HG02852 (cell line): ENCODE measurements around the gene ERGIC1.

Experiments
- ATAC-seq: cut with Tn5 transposase; IDR thresholded peaks from one replicate; pipeline ENCODE4 v1.9.1; 2021; ENCODE audit warnings: mild to moderate bottlenecking, moderate library complexity; ENCODE audit not compliant: unreplicated experiment

The ERGIC1 gene

DNA sequence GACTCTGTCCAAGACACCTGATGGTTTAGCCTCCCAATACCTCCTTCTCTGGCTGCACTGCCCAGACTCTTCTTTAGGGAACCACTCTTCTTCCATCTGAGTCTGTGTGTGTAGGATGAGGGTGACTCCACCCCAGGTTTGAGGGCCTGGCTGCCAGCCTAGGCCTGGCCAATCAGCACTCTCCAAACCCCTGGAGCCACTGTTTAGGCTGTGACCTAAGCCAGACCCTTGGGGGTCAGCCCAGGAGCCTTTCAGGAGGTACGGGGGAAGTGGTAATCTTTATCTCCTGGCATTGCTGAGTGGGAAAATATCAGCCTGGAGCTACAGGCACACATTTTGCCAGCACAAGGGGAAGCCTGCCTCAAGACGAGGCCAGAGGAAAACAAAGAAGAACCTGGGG is 6.2 kb upstream of the ERGIC1 start:
- no peak for ATAC-seq

GRCh38 chr5:172828911-172829431 is 5.1 kb upstream of the ERGIC1 start:
- ATAC-seq, result no peak

DNA sequence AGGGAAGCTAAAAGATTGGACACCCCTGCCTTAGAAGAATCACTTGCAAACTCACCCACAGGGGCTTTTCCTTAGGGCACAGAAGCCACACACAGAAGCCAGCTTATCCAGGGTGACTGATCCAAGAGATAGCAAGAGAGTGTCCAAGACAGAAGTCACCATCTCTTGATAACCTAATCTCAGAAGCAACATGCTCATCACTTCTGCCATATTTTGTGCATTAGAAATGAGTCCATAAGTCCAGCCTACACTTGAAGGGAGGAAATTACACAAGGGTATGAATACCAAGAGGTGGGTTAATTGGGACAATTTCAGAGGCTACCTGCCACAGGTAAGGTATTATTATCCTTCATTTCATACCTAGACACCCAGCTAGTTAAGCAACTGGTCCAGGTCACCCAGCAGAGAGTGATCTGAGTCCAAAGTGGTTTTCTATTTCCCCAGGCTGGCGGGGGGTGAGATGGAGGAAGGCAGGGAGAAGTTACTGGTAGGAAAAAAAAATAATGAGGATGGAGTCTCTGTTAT is 3.7 kb upstream of the ERGIC1 start:
- ATAC-seq, result no peak

GRCh38 chr5:172830876-172831662 is 3.0 kb upstream of the ERGIC1 start:
- ATAC-seq, result no peak

DNA sequence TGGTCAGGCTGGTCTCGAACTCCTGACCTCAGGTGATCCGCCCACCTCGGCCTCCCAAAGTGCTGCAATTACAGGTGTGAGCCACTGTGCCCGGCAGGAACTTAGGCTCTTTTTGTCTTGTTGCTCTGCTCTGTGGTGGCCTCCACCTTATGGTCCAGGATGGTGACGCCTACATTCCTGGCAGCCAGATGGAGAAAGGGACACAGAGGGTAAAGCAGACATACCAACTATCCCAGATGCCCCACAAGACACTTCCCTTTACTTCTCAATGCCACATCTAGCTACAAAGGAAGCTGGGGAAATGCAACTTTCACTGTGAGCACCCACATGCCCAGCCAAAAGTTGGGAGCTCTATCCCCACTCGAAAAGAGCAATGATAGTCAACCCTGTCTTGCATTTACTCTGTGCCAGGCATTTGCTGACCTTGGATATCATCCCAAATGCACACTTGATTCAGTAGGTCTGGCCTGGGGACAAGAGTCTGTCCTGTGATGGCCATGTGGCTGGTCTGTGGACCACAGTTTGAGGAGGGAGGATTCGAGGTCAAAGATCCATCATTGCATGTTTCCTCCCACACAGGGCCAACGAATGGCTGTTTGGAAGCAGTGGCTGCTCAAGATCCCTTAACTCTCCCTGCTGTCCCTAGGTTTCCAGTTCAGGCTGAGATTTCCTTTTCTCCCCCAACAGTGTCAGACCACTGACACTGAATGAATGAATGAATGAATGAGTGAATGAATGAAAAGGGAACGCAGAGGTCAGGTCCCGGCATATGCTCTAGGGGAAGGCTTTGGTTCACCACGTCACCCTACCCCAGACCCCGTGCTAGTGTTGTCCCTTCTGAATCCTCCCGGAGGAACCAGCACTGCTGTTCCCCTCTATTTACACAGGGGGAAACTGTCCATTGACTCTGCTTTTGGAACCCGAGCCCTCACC is 1.4 kb upstream of the ERGIC1 start:
- ATAC-seq, result no peak

DNA sequence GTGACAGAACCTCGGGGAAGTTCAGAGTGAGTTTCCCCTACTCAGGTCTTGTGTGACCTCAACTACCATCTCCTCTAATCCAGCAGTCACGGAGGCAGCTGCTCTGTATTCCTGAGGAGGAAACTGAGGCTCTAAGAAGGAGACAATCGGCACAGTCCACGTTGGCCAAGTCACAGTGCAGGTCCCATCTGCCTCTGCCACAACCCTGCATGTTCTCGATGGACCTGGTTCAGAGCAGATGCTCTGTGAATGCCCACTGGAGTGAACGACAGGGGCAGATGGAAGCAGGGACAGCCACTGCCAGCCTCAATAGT is 722 bp upstream of the ERGIC1 start:
- no peak for ATAC-seq

GRCh38 chr5:172834415-172835289 is 601 bp downstream of the ERGIC1 start:
- ATAC-seq, result peak; percentile 32

GRCh38 chr5:172835290-172835993 is 1.4 kb downstream of the ERGIC1 start:
- ATAC-seq, result no peak

- ATAC-seq, result no peak
Observed at GRCh38 chr5:172835994-172836356, 1.9 kb downstream of the ERGIC1 start.

GRCh38 chr5:172837640-172838039 is 3.6 kb downstream of the ERGIC1 start:
- peak; percentile 60 for ATAC-seq

GRCh38 chr5:172838151-172838875 is 4.3 kb downstream of the ERGIC1 start:
- no peak for ATAC-seq

DNA sequence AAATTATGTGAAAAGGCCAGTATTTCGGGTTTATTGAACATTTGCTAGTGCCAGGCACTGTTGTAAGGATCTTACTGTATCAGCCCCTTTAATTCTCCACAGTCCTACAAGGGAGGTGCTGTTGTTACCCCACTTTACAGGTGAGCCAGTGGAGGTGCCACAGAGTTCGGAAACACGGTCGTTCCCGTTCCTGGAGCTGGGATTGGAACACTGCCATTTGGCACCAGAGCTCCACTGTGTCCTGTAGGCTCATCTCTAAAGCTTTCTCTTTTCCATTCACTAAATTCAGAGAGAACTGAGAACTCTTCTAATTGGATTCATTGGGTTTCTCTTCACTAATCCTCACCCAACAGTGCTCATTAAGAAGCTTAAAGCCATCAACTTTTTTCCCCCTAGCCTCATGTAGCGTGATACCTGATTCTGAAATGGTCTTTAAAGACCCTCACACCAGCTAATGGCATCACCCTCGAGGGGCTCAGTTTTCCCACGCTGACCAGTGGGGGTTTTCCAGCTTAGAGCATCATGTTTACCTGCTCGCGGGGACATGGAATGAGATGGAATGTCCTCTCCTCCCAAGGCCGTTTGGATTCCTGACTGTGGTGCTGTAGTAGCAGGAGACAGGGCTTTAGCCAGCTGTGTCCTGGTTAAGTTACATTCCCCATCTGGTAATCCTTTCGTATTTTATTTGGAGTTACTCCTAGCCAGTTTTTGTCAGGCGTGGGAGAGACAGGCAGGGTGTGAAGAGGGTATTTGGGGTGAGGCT is 5.8 kb downstream of the ERGIC1 start:
- no peak for ATAC-seq

GRCh38 chr5:172840432-172841154 is 6.5 kb downstream of the ERGIC1 start:
- no peak for ATAC-seq

- no peak for ATAC-seq
Observed at GRCh38 chr5:172841256-172841655, 7.2 kb downstream of the ERGIC1 start.

- ATAC-seq, result no peak
Observed at GRCh38 chr5:172843825-172844576, 9.9 kb downstream of the ERGIC1 start.

DNA sequence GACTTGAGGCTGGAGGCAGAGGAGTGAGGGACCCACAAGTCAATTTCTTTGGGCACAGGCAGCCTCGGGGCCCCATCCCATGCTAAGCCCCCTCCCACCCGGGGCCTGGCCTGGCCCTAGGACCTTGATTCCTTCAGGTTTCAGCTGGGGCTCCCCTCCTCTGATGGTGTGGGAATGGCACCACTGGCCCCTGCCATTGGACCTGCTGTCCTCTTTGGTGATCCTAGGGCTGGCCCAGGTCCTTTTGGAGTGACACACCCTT is 10.5 kb downstream of the ERGIC1 start:
- no peak for ATAC-seq

- no peak for ATAC-seq
Observed at GRCh38 chr5:172845154-172845553, 11.1 kb downstream of the ERGIC1 start.

DNA sequence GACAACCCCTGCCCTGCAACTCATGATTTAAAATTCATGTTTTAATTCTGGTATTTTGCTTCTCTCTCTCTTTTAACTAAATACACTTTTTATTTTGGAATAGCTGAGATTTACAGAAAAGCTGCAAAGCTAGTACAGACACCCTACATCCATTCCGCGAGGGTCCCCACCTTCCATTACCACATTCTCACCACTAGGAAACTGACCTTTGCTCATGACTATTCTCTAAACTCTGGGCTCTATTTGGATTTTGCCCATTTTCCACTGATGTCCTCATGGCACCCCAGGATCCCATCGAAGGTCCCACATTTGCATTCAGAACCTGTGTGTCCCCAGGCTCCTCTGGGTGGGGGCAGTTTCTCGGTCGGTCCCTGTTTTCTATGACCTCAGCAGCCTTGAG is 11.5 kb downstream of the ERGIC1 start:
- no peak for ATAC-seq
